HG03457 (cell line): ENCODE results near the gene MAGEB1.

ENCODE experiments used
- ATAC-seq: cut with Tn5 transposase; IDR thresholded peaks from one replicate; pipeline ENCODE4 v1.9.1; 2021; ENCODE audit warnings: moderate number of reproducible peaks; ENCODE audit not compliant: unreplicated experiment

Gene MAGEB1, protein sequence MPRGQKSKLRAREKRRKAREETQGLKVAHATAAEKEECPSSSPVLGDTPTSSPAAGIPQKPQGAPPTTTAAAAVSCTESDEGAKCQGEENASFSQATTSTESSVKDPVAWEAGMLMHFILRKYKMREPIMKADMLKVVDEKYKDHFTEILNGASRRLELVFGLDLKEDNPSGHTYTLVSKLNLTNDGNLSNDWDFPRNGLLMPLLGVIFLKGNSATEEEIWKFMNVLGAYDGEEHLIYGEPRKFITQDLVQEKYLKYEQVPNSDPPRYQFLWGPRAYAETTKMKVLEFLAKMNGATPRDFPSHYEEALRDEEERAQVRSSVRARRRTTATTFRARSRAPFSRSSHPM

DNA sequence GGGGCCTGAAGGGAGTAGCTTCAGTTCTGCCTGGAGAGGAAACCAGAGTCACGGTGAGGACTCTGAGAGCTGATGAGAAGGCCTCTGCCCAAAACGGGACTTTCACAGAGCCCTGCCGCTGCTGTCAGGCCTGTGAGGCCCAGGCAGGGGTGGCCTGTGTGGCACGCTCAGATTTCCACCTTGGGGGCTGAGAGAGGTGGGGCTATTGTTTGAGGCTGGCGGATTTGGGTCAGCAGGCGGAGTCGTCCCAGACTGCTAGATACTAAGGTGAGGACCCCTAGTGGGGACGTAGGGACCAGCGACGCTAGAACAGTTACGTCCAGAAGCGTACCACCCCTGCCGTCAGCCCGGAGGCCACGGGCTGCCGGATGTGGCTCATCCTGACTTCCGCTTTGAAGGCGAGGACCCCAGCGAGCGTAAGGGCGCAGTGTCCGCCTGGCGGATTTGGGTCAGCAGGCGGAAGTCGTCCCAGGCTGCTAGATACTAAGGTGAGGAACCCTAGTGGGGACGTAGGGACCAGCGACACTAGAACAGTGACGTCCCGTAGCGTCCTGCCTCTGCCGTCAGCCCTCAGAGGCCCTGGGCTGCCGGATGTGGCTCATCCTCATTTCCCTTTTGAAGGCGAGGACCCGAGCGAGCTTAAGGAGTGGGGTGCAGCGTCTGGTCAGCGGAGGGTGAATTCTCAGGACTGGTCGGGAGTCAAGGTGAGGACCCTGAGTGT lies at the start of gene MAGEB1:
Gene MAGEB1, plus strand, starts transcription at position 378 of the 721 bp plus-strand sequence. CDS start 3,348 bp downstream, outside the sequence.
- ATAC-seq, result no peak

DNA sequence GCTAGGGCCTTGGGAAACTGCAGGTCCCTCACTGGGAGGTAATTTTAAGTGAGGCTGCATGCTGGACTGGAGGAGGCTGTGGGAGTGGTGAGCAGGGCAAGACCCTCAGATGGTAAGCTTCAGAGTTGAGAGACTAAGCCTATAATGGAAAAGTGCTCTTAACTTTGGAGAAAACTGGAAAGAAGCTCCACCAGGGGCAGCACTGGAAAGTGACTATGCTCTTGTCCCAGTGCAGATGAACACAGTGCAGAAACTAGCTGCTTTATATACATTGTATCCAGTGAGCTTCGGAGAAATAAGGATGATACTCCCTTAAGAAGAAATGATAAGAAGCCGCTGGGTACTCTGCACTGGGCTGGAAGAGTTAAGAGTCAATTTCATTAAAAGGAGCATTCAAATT lies 34.8 kb upstream of the MAGEB1 start:
- ATAC-seq, result no peak

DNA sequence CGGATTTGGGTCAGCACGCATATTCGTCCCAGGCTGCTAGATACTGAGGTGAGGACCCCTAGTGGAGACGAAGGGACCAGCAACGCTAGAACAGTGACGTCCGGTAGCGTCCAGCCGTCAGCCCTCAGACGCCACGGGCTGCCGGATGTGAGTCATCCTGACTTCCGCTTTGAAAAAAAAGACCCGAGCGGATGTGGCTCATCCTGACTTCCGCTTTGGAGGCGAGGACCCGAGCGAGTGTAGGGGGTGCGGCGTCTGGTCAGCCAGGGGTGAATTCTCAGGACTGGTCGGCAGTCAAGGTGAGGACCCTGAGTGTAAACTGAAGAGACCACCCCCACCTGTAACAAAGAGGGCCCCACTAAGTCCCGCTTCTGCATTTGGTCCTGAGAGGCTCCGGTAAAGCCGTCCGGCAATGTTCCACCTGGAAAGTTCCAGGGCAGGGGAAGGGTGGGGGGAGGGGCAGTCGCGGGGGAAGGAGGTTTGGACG lies 31.5 kb upstream of the MAGEB1 start, which contains the start of gene MAGEB2:
Gene MAGEB2, plus strand, starts transcription at position 207 of the 487 bp plus-strand sequence. CDS start 3,018 bp downstream, outside the sequence.
- no peak for ATAC-seq

DNA sequence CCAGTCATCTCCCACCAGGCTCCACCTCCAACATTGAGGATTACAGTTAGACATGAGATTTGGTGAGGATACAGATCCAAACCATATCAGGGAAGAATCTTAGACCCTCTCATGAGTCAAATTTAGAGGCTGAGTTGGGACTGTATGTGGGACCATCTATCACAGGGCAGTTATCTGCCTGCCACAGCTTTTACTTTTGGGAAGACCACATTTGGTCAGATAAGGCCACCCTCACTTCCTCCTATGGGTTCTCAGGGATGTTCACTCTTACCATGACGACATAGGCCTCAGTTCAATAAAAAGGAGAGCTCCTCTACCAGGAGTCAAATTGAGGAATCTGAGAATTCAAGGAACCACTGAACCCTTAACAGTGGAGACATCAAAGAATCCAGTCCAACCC lies 29.5 kb upstream of the MAGEB1 start:
- no peak for ATAC-seq

DNA sequence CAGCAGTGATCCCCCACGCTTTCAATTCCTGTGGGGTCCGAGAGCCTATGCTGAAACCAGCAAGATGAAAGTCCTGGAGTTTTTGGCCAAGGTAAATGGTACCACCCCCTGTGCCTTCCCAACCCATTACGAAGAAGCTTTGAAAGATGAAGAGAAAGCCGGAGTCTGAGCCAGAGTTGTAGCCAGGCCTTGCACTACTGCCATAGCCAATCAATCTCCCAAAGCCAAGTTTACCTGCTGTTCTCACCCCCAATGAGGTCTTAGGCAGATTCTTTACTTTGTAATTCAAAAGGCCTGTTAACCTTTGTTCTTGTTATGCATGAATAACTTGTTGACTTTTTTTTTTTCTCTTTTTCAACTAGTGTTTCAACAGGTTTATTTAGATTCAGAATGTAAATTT lies 27.6 kb upstream of the MAGEB1 start:
- no peak for ATAC-seq

DNA sequence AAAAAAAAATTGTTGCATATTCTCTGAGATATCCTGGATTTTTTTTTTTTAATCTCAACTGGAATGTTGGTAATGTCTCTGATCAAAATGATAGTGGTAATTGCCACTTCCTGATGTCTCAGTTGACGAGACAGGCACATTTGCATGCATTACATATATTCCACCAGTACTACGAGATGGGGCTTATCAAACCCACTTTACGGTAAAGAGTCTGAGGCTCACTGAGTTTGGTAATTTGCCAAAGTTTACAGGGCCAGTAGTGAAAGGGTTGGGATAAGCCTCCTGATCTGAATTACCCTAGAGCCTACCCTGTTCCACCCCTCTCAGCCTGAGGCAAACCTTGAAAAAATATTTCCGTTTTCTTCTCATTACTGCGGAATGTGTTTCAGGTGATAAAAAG lies 26.3 kb upstream of the MAGEB1 start:
- no peak for ATAC-seq

DNA sequence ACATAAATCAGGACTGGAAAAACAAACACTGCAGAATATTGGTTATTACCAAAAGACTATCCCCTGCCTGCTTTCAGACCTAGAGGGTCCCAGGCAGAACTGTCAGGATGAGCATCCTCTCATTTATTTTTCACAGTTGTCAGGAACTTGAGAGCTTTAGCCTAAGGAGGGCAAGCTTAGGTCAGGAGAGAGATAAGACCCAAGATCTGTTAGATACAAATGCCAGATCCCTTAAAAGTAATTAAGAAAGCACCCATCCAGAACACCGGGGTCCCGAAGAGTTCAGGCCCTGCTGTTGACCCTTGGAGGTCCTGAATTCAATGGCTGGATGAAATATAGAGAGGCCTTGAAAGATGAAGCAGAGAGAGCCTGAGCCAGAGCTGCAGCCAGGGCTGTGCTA lies 22.4 kb upstream of the MAGEB1 start:
- no peak for ATAC-seq

DNA sequence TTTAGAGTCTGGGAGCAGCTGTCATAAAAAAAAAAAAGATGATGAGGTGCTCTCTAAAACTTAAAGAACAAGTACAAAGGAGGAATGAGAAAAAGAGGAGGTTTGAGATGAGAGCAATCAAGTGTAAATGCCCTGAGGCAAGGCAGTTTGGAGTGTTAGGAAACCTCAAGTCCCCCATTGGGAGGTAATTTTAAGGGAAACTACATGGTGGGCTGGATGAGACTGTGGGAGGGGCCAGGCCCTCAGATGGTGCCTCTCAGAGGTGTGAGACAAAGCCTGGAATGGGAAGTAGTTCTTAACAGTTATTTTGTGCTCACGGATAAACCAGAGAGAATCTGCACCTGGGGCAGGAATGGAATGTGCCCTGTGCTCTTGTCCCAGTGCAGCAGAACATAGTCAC lies 18.4 kb upstream of the MAGEB1 start:
- ATAC-seq, result no peak

DNA sequence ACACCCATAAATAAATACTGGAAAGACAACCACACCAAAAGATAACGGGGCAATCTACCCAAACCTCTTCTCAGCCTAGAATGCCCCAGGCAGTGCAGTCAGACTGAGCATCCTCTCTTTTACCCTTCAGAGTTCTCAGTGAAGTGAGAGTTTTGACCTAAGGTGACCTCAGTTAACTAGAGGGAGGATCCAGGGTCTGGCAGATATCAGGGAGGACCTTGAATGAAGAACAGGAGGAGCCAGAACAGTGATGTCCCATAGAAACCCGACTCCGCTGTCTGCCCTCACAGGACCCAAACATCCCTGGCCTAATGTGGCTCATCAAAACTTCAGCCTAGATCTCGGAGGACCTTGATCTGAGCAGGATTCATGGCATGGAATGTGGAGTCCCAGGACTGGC lies 16.6 kb upstream of the MAGEB1 start, which contains the start of gene MAGEB3:
Gene MAGEB3, plus strand, starts transcription at position 263 of the 400 bp plus-strand sequence. CDS start 5,268 bp downstream, outside the sequence.
- ATAC-seq, result no peak

DNA sequence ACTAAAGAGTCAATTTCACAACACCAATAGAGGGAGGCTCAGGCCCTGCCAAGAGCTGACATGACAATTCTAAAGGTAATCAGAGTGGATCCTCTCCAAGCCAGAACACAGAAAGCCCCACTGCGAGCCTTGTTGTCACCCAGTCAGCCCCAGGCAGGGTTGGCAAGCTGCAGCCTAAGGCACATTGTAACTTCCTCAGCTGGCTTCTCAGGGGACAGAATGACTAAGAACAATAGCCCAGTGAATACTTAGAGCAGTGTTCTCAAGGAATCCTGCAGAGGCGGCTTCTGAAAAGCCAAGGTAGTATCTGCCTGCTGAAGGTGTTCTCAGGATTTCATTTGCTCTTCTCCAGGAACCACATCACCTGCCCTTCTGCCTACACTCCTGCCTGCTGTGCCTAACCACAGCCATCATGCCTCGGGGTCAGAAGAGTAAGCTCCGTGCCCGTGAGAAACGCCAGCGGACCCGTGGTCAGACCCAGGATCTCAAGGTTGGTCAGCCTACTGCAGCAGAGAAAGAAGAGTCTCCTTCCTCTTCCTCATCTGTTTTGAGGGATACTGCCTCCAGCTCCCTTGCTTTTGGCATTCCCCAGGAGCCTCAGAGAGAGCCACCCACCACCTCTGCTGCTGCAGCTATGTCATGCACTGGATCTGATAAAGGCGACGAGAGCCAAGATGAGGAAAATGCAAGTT lies 5.1 kb upstream of the MAGEB1 start, which contains the start of gene MAGEB4:
Gene MAGEB4, plus strand, starts transcription at position 277 of the 692 bp plus-strand sequence. Its CDS starts 136 bp downstream, at position 413.
- ATAC-seq, result no peak

DNA sequence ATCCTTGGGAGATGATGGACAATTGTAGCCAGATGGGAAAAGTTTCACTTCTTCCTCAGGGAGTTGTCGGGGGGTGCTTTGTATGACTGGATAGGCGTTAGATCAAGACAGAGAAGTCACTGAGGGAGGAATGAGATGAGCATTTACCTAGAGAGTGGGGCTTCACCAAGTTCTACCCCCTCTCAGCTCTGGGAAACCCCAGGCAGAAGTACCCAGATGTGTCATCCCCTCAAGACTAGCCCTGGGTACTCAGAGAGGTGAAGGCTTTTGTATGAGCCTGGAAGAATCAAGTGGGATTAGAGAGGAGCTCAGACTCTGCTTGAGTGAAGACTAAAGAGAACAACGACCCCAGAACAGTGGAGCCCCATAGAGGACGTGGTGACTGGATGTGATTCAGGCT lies 1.9 kb downstream of the MAGEB1 start:
- no peak for ATAC-seq

DNA sequence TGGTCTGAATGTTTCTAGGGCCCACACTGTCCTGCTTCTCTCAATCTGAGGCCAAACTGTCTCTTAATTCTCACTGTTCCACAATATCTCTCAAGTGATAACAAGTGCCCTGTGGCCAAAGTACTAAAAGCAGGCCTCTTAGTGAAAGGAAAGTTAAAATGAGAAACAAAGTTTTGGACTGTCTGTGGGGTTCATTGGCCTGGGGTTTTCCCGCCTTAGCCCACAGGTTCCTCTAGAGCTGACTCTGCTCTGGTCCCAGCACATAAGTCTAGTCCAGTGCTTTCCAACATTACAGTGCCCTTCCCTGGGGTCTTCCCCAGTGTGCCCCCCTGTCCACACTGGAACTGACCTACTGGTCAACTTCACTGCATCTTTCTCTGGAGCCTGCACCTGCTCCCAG lies 6.3 kb downstream of the MAGEB1 start:
- no peak for ATAC-seq

DNA sequence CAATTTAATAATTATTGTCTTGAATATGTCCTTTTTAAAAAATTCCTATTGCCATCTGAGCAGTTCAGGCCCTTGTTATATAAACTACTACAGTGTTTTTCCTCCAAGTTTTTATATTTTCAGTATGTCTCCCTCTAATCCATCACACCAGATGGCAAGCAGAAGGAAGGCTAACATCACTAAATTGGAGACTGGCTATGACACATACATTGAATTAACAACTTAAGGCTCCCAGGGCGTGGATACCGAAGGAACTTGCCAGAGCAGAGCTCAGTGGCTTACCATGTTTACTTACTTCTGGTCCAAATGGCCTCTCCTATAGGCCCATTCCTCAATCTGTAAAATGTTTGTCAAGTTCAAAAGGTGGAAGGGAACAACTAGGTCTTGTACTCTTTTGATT lies 13.0 kb downstream of the MAGEB1 start:
- no peak for ATAC-seq

DNA sequence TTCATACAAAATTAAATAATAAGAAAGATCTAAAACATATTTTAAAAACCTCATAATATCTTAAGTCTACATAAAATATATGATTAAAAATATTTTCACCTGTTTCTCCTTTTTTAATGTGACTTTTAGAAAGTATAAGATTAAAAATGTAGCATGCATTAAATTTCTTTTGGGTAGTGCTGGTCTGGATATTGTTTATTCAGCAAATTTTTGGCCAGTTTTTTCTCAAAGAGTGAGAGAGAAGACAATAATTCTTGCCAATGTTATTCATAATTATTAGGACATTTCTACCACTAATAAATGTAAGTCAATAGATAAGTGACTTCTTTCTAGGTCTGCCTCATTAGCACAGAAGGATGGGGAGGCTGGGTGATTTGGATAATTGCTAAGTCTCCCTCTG lies 14.1 kb downstream of the MAGEB1 start:
- ATAC-seq, result no peak

DNA sequence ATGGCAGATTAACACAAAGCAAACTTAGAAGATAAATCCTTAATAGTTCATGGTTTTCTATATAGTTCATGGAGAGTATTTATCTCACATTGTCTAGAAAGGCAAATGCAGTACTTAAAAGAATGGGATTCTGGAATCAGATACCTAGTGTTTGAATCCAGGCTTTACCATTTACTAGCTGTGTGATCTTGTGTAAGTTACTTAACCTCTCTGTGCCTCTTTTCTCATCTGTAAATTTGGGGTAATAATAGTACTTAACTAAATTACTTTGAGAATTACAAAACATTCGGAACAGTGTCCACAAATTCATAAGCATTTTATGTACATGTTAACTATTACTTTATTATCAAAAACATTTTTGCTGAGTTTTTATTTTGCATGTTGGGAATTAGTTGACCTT lies 15.8 kb downstream of the MAGEB1 start:
- ATAC-seq, result no peak

DNA sequence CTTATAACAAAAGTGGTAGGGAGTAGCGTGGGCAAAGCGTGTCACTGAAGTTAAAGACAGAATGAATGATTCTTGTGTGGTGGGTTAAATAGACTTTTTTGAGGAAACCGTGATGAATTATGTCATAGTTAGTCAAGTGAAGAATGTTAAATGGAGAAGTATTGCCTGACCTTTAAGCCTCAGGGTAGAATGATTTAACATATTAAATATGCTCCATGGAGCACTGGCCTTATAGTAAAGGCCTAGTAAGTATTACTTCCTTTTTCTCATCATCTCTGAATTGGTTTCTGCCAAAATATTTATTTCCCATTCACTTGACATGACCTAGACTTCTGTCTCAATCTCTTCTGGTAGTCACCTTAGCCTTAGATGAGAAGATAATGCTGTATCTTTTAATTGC lies 23.7 kb downstream of the MAGEB1 start:
- no peak for ATAC-seq

DNA sequence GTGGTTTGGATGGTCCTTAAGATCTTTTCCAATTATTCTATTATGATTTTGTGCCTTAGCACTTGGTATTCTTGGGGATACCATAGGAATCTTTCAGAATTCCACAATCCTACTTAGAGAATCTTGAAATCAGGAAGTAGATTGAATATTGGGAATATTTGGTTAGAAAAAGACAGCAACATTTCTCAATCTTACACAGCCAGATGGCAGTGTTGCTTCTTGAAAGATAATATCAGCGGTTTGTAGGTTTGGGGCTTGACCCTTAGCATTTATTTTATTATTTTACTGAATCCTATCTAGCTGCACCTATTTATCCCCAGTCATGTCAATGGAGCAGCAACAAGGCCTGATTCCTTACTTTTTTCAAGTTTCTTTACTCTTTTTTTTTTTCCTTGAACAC lies 28.6 kb downstream of the MAGEB1 start:
- ATAC-seq, result no peak

DNA sequence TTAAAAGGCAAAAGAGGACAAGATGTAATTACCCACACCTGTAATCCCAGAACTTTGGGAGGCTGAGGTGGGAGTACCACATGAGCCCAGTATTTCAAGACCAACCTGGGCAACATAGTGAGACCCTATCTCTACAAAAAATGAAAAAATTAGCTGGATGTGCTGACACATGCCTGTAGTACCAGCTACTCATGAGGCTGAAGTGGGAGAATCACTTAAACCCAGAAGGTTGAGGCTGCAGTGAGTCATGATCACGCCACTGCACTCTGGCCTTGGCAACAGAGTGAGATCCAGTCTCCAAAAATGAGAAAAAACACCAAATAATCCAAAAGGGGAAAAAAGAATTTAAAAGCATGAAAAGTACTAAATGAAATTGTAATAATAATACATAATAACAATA lies 31.4 kb downstream of the MAGEB1 start:
- ATAC-seq, result no peak

DNA sequence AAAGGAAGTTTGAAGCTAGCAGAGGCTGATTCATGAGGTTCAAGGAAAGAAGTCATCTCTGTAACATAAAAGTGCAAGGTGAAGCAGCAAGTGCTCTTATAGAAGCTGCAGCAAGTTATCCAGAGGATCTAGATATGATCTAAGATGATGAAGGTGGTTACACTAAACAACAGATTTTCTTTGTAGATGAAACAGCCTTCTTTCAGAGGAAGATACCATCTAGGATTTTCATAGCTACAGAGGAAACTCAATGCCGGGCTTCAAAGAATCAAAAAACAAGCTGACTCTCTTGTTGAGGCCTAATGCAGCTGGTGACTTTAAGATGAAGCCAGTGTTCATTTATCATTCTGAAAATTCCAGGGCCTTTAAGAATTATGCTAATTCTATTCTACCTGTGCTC lies 33.5 kb downstream of the MAGEB1 start:
- ATAC-seq, result no peak

DNA sequence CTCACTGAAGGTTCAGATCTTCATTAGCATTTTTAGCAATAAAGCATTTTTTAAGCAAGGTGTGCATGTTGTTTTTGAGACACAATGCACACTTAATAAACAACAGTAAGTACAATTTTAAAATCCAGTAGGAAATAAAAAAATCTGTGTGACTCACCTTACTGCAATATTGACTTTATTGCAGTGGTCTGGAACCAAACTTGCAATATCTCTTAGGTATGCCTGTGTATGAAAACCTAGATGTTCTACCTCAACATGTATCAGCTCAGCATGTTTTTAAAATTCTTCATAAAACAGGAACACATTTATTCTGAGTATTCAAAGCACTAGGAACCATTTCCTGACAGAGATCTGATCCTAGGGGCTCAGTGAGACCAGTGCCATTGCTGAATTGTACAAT lies 35.6 kb downstream of the MAGEB1 start:
- ATAC-seq, result no peak

DNA sequence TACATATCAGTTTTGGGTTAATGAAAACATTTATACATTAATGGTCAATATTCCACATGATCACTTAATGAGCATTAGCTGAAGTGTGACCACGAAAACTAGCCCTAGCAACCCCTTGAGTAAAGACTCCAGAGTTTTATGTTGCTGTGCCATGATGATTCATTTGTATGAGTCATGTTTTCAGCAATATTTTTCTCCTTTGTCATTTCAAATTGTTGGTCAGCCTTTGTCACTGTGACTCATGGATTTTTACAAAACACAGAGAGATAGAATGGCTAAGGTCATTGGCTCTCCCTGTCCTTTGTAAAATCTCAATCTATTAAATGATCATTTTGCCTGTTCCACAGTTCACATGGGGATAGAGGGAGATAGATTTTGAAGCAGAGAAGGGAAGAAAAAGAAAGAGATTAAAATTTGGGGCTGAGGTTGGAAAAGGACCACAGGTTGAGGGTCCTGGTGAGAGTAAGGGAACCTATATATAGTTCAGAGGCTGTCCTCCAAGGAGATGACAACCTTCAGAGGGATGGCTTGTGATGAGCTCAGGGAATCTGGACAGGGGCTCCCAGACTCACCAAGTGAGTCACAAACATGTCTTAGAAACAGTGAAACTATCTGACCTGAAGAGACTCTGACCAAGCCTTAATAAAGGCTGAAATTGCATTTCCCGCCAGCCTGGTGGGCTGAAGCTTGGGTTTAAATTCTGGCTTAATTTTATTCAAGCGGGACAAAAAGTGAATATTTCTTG lies 36.7 kb downstream of the MAGEB1 start:
- no peak for ATAC-seq
